ENCODE data around the gene IMPG1. TPM values are rescaled to one million over a fixed set of nuclear protein-coding genes. Genes with fewer than 3 reads are reported as not detected.

The IMPG1 gene
- total RNA-seq, 1 experiment from 2014 or later = not detected

DNA sequence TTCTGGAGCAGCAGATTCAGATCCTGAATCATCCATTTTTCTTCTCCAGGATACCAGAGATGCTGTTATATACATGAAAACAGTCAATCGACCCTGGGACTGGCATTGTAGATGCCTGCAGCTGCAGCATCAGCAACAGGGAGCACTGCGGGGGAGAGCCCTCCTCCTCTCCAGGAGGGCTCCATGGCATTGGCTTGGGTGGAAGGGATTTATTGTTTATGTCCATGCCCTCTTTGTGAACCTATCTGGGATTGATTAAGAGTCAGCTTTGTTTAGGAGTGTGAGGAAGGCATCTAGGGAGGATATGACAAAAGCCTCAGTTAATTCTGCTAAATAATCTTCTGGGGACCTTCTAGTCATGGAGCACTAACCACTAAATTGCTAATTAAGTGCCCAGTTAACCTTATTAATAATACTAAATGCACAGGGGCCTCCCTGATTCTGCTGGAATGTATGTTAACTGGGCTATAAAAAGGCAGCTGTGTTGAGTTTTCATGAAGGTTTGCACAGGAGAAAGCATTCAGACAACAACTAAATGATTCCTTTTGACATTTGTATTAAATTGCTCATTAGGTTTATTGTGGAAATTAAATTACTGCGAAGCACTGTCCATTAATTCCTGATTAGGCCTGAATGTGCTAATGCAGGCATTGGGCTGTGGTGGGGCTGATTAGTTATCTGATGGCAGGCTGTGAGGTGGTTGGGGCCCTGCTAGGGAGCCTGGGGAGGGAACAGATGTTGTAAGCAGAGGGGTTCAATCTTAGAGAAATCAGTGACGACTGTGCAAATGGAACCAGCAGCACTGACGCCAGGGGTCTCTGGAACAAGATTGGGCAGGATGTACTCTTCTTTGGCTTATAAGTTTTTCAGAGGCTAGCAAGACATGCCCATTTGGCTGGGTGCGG is 57.6 kb downstream of the IMPG1 start:
- Histone ChIP-seq H4K20me1 (ENCODE audit: low read length) (no peaks in the 10 kb centered on the region), H3K9ac (ENCODE audit: low read length) (no peak overlapping the region), H3K36me3 (ENCODE audit: low read depth, low read length) (no peaks in the 10 kb centered on the region), H2AFZ (ENCODE audit: low read length) (no peak overlapping the region), H3K27me3 (ENCODE audit: low read length) (no peaks in the 10 kb centered on the region), H3K9me3 (ENCODE audit: low read length) (no peaks in the 10 kb centered on the region), H3K4me2 (ENCODE audit: low read length) (no peak overlapping the region), H3K9me2 (replicated peaks; ENCODE audit: low read length) (no peaks in the 10 kb centered on the region), H3F3A (ENCODE audit: low read length, unreplicated experiment) (no peaks in the 10 kb centered on the region), H3K27ac (ENCODE audit: low read length) (no peak overlapping the region), H3K4me1 (ENCODE audit: insufficient read depth, low read length) (no peaks in the 10 kb centered on the region), H3K4me3 (ENCODE audit: low read length) (no peak overlapping the region), H3K79me2 (ENCODE audit: low read length) (no peaks in the 10 kb centered on the region)
- BruUV-seq (replicated peaks) = no TSS peak
- intact Hi-C loops (cut with micrococcal nuclease) = no loop called here
- ChIA-PET POLR2A (ENCODE audit: unreplicated experiment) (no interaction called here), CTCF (no interaction called here)
- TF ChIP-seq EZH2phosphoT487 (IDR thresholded peaks at IDR 0.05; ENCODE audit: borderline replicate concordance, low read length) (no peak), EZH2 (IDR thresholded peaks at IDR 0.05; ENCODE audit: low read length, unreplicated experiment) (no peak)
- TF ChIP-seq, protein P1, sequence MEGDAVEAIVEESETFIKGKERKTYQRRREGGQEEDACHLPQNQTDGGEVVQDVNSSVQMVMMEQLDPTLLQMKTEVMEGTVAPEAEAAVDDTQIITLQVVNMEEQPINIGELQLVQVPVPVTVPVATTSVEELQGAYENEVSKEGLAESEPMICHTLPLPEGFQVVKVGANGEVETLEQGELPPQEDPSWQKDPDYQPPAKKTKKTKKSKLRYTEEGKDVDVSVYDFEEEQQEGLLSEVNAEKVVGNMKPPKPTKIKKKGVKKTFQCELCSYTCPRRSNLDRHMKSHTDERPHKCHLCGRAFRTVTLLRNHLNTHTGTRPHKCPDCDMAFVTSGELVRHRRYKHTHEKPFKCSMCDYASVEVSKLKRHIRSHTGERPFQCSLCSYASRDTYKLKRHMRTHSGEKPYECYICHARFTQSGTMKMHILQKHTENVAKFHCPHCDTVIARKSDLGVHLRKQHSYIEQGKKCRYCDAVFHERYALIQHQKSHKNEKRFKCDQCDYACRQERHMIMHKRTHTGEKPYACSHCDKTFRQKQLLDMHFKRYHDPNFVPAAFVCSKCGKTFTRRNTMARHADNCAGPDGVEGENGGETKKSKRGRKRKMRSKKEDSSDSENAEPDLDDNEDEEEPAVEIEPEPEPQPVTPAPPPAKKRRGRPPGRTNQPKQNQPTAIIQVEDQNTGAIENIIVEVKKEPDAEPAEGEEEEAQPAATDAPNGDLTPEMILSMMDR (conservative IDR thresholded peaks at IDR 0.05; ENCODE audit: low read depth, low read length) = no peak
- ATAC-seq (no peak), DNase-seq (no peak)

DNA sequence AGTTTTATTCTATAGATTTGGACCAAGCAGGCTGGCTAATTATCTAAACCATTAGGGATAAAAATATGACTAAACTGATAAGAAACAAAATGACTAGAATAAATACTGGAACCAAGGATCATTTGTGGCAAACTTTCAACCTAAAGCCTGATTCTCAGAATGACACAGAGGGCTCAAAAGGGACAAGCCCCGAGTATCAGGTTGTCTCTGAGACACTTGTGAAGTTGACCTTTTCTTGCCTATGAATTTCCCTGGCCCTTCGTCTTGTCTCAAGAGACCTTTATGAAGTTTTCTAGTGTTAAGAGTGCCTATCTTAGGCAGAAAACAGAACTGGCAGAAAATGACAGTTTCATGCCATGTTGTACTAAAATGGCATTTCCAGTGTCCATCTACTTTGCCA is 68.3 kb downstream of the IMPG1 start:
- no peak overlapping the region for H3K4me3 ChIP-seq (ENCODE audit: low read length)
- no peaks in the 10 kb centered on the region for H3F3A ChIP-seq (ENCODE audit: low read length, unreplicated experiment)
- no TSS peak for BruUV-seq (replicated peaks)
- ChIA-PET POLR2A (ENCODE audit: unreplicated experiment) (no interaction called here), CTCF (no interaction called here)
- DNase-seq (no peak), ATAC-seq (no peak)
- no peak overlapping the region for H3K27ac ChIP-seq (ENCODE audit: low read length)
- no peaks in the 10 kb centered on the region for H3K9me2 ChIP-seq (replicated peaks; ENCODE audit: low read length)
- intact Hi-C loops (cut with micrococcal nuclease) = no loop called here
- no peaks in the 10 kb centered on the region; the same call in 1 of the 2 replicates for H3K27me3 ChIP-seq (ENCODE audit: low read length)
- H3K79me2 ChIP-seq (ENCODE audit: low read length) = no peaks in the 10 kb centered on the region
- H4K20me1 ChIP-seq (ENCODE audit: low read length) = no peaks in the 10 kb centered on the region
- H3K9me3 ChIP-seq (ENCODE audit: low read length) = no peaks in the 10 kb centered on the region
- H3K36me3 ChIP-seq (ENCODE audit: low read depth, low read length) = no peaks in the 10 kb centered on the region
- no peak overlapping the region for H3K9ac ChIP-seq (ENCODE audit: low read length)
- no peak overlapping the region for H3K4me2 ChIP-seq (ENCODE audit: low read length)
- no peaks in the 10 kb centered on the region for H3K4me1 ChIP-seq (ENCODE audit: insufficient read depth, low read length)
- H2AFZ ChIP-seq (ENCODE audit: low read length) = no peak overlapping the region
- TF ChIP-seq, protein P1 (conservative IDR thresholded peaks at IDR 0.05; ENCODE audit: low read depth, low read length) = no peak
- TF ChIP-seq EZH2 (IDR thresholded peaks at IDR 0.05; ENCODE audit: low read length, unreplicated experiment) (no peak), EZH2phosphoT487 (IDR thresholded peaks at IDR 0.05; ENCODE audit: borderline replicate concordance, low read length) (no peak)

DNA sequence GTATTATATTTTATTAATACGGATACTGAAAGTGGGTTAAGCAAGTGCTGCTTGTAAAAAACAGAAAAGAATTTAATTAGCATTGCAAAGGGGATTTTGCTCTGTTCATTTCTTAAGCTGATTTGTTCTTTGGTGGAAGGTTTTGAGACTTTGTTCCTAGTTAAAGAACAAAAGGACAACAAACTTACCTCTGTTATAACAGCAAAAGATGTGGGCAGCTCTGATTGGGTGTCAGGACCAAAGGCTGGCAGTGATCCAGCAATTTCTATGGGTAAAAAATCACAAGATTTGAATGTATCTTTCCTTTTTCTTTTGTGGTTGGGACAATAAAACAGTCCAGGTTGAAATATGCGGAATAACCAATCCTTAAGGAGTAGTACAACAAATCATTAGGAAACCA is 68.8 kb downstream of the IMPG1 start:
- no peak overlapping the region for H3K4me2 ChIP-seq (ENCODE audit: low read length)
- no peak overlapping the region for H3K4me3 ChIP-seq (ENCODE audit: low read length)
- ChIA-PET CTCF (no interaction called here), POLR2A (ENCODE audit: unreplicated experiment) (no interaction called here)
- no peak overlapping the region for H2AFZ ChIP-seq (ENCODE audit: low read length)
- H3K4me1 ChIP-seq (ENCODE audit: insufficient read depth, low read length) = no peaks in the 10 kb centered on the region
- ATAC-seq (no peak), DNase-seq (no peak)
- no peaks in the 10 kb centered on the region for H3K79me2 ChIP-seq (ENCODE audit: low read length)
- no peaks in the 10 kb centered on the region for H3K9me3 ChIP-seq (ENCODE audit: low read length)
- no peaks in the 10 kb centered on the region; the same call in 1 of the 2 replicates for H3K27me3 ChIP-seq (ENCODE audit: low read length)
- H3K9me2 ChIP-seq (replicated peaks; ENCODE audit: low read length) = no peaks in the 10 kb centered on the region
- no peaks in the 10 kb centered on the region for H4K20me1 ChIP-seq (ENCODE audit: low read length)
- intact Hi-C loops (cut with micrococcal nuclease) = no loop called here
- no peaks in the 10 kb centered on the region for H3K36me3 ChIP-seq (ENCODE audit: low read depth, low read length)
- BruUV-seq (replicated peaks) = no TSS peak
- no peaks in the 10 kb centered on the region for H3F3A ChIP-seq (ENCODE audit: low read length, unreplicated experiment)
- H3K9ac ChIP-seq (ENCODE audit: low read length) = no peak overlapping the region
- no peak for TF ChIP-seq EZH2 (IDR thresholded peaks at IDR 0.05; ENCODE audit: low read length, unreplicated experiment)
- TF ChIP-seq, protein P1 (conservative IDR thresholded peaks at IDR 0.05; ENCODE audit: low read depth, low read length) = no peak
- no peak for TF ChIP-seq EZH2phosphoT487 (IDR thresholded peaks at IDR 0.05; ENCODE audit: borderline replicate concordance, low read length)
- no peak overlapping the region for H3K27ac ChIP-seq (ENCODE audit: low read length)

Measured in PC-3 (cell line).